Adrenal gland (tissue), 12 donors: ENCODE measurements around the gene TAF3. TPM values are rescaled to one million over a fixed set of nuclear protein-coding genes. Genes with fewer than 3 reads are reported as not detected.

Experiments used
- DNase-seq, 7 donors: peaks; one replicate each; pipeline ENCODE4 v3.0.0-alpha.2; 2019 to 2020
- H3K27ac ChIP-seq, 5 donors: fragments of 200-600 bp; sonication (generic) in 4 of 5; 1 replicate in 3 of 5; 2 replicates in 2 of 5; pipeline versions ENCODE4 v1.5.1 to v1.8.0; 2016 to 2020; ENCODE audit warnings: mild to moderate bottlenecking in 1 of 5
- H3K27me3 ChIP-seq: fragments of 200-600 bp; 2 replicates; pipeline ENCODE4 v1.8.0; 2021
- H3K36me3 ChIP-seq, 2 donors: fragments of 200-600 bp; replicated peaks in 1 of 2; 1 replicate in 1 of 2; 2 replicates in 1 of 2; pipeline versions ENCODE4 v1.5.1 to v1.8.0; 2018 to 2022
- H3K4me1 ChIP-seq, 2 donors: fragments of 200-600 bp; replicated peaks in 1 of 2; 1 replicate in 1 of 2; 2 replicates in 1 of 2; pipeline versions ENCODE4 v1.5.1 to v1.8.0; 2018 to 2021
- H3K4me3 ChIP-seq, 4 donors: fragments of 200-600 bp; sonication (generic) in 3 of 4; one replicate each; pipeline ENCODE4 v1.5.1; 2016 to 2018
- H3K9me3 ChIP-seq, 3 donors: fragments of 200-600 bp; sonication (generic) in 1 of 3; replicated peaks in 1 of 3; 1 replicate in 2 of 3; 2 replicates in 1 of 3; pipeline versions ENCODE4 v1.5.1 to v1.8.0; 2016 to 2021
- POLR2A ChIP-seq, 2 donors: fragments of 450-650 bp; IDR thresholded peaks; one replicate each; pipeline ENCODE4 v1.6.1; 2017; ENCODE audit warnings: antibody characterized with exemption in 2 of 2, mild to moderate bottlenecking in 2 of 2, moderate library complexity in 1 of 2
- WGBS, 4 donors: extraction: QIAGEN DNeasy Blood & Tissue Kit in 2 of 4; methylation state at CpG; one replicate each; pipeline versions ENCODE4 v1.1.5 to v1.1.7; 2013 to 2017; 5-methylcytosine and 5-hydroxymethylcytosine counted together
- intact Hi-C, 2 donors: fragments of 100-400 bp; cut with DNase I; formaldehyde crosslinking; loops; one replicate each; pipeline versions ENCODE4 v1.14.1 to v1.15.0; 2022 to 2023
- polyA plus RNA-seq, 3 donors: library from polyadenylated mRNA; stranded (reverse); fragments of 200-250 nt in 2 of 3; fragments of 350-450 nt in 1 of 3; fragmentation: Illumina TruSeq in 1 of 3; extraction: RNeasy Lipid Tissue Mini Kit (QIAGEN cat#74804) in 1 of 3; gene quantifications; one replicate each; pipeline ENCODE4 v1.2.3, GENCODE V29; 2013 to 2014
- total RNA-seq, 9 donors: library from RNA; depleted of rRNA in 4 of 9; stranded (reverse); fragments of >200 nt in 4 of 9; fragments of 120-200 nt in 1 of 9; fragmentation: NEBNext Ultra II Directional in 1 of 9; extraction: Animal tissue kit (Norgen Biotek cat#: 25700) in 1 of 9; gene quantifications; one replicate each; pipeline versions ENCODE4 v1.1.0 to v1.2.4, GENCODE V29; 2013 to 2023
- TF ChIP-seq, protein P1 (sequence below), 6 experiments: fragments of 450-650 bp in 4 of 6; fragments of 200-600 bp in 2 of 6; sonication (generic) in 1 of 6; IDR thresholded peaks; 1 replicate in 5 of 6; 2 replicates in 1 of 6; pipeline versions ENCODE4 v1.5.1 to v1.8.0; 2016 to 2021; ENCODE audit warnings: antibody characterized with exemption in 6 of 6, mild to moderate bottlenecking in 2 of 6, moderate library complexity in 1 of 6
- donor health status: healthy with polysubstance abuse.
- donor health status: Bipolar disorder and iron deficiency.
- donor health status: DM: yes; HTN: yes; CAD: no.
- donor health status: DM: no; HTN: no; CAD: no.
- donor health status: DM: no; HTN: no; CAD: no.
- donor health status: DM: yes; HTN: yes; CAD: no.

TAF3 gene
- total and polyA plus RNA-seq, 12 donors, result 3.5 to 16.6 (median 7.6) TPM

DNA sequence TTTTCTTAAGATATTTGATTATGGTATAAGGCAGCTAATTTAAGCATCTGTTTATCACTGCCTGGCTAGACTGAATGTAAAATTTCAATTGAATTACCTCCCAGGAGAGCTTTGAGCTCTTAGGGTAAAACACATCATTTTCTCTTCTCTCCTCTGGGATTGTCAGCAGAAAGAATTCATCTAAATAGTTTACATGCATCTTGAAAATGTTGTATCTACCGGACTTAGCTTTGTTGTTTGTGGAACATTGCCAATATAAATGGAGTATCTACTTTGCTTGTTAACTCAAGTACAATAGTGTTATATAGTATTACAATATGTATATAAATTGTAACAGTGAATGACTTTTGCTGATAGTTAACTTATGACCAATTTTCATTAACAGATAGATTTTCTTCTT, 73.3 kb downstream of the TAF3 start:
- H3K4me3 ChIP-seq, result no peak overlapping the region
- no peak for TF ChIP-seq POLR2A (IDR thresholded peaks at IDR 0.05)
- TF ChIP-seq, protein P1, sequence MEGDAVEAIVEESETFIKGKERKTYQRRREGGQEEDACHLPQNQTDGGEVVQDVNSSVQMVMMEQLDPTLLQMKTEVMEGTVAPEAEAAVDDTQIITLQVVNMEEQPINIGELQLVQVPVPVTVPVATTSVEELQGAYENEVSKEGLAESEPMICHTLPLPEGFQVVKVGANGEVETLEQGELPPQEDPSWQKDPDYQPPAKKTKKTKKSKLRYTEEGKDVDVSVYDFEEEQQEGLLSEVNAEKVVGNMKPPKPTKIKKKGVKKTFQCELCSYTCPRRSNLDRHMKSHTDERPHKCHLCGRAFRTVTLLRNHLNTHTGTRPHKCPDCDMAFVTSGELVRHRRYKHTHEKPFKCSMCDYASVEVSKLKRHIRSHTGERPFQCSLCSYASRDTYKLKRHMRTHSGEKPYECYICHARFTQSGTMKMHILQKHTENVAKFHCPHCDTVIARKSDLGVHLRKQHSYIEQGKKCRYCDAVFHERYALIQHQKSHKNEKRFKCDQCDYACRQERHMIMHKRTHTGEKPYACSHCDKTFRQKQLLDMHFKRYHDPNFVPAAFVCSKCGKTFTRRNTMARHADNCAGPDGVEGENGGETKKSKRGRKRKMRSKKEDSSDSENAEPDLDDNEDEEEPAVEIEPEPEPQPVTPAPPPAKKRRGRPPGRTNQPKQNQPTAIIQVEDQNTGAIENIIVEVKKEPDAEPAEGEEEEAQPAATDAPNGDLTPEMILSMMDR (IDR thresholded peaks at IDR 0.05), result no peak
- intact Hi-C loops, result no loop called here
- H3K4me1 ChIP-seq, result peaks cover 3 to 12% of the 10 kb centered on the region in 2 donors
- WGBS, 4 donors, result 46 to 57% (median 50%) methylated on average over 1 of the region's 1 CpG
- no peak for DNase-seq
- H3K9me3 ChIP-seq, result no peaks in the 10 kb centered on the region
- no peaks in the 10 kb centered on the region for H3K27me3 ChIP-seq
- no peak overlapping the region for H3K27ac ChIP-seq
- no peaks in the 10 kb centered on the region for H3K36me3 ChIP-seq

DNA sequence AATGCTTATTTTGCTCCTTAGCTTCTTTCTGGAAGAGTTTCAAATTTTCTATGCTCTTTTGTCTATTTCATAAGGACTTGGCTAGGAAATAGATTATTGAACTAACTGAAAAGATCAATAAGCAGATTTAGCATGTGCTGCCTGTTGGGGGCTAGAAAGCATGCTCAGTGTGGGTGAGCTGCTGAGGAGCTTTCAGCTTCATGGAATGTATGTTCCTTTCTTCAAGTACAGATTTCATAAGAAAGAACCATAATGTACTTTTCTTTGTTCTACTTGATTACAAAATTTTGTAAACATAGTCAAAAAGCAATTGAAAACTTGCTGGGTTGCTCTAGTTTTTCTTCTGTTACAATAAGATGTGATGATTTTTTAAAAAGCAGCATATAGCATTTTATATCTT, 73.8 kb downstream of the TAF3 start:
- TF ChIP-seq POLR2A (IDR thresholded peaks at IDR 0.05), result no peak
- TF ChIP-seq, protein P1 (IDR thresholded peaks at IDR 0.05), result no peak
- H3K27ac ChIP-seq, result no peak overlapping the region
- H3K4me1 ChIP-seq, result peaks cover 3 to 9% of the 10 kb centered on the region in 2 donors
- no peaks in the 10 kb centered on the region for H3K36me3 ChIP-seq
- intact Hi-C loops, result no loop called here
- no peak for DNase-seq
- H3K27me3 ChIP-seq, result no peaks in the 10 kb centered on the region
- no peak overlapping the region for H3K4me3 ChIP-seq
- no peaks in the 10 kb centered on the region for H3K9me3 ChIP-seq

DNA sequence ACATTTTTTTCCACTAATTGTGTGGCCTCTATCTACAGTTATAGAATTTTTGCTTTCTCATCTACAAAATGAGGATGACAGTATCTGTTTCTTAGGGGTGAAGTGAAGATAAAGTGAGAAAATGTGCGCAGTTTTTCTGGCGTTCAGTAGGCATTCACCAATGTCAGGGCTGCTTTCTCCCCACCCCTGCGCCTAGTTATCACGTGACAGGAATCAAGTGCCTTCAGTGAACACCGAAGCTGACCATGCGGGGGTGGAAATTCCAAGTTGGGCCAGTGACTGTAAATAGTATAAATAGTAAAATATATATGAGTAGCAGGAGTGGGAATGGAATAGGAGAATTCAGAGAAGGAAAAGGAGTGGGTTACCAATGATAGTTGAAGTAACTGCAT, 77.4 kb downstream of the TAF3 start:
- Histone ChIP-seq H3K36me3 (no peaks in the 10 kb centered on the region), H3K4me1 (no peaks in the 10 kb centered on the region), H3K9me3 (no peaks in the 10 kb centered on the region), H3K27me3 (no peaks in the 10 kb centered on the region), H3K4me3 (no peak overlapping the region), H3K27ac (no peak overlapping the region)
- 92 to 99% (median 96%) methylated on average over 6 of the region's 6 CpGs for WGBS, 4 donors
- intact Hi-C loops, result no loop called here
- no peak for DNase-seq
- TF ChIP-seq, protein P1 (IDR thresholded peaks at IDR 0.05), result no peak
- no peak for TF ChIP-seq POLR2A (IDR thresholded peaks at IDR 0.05)

DNA sequence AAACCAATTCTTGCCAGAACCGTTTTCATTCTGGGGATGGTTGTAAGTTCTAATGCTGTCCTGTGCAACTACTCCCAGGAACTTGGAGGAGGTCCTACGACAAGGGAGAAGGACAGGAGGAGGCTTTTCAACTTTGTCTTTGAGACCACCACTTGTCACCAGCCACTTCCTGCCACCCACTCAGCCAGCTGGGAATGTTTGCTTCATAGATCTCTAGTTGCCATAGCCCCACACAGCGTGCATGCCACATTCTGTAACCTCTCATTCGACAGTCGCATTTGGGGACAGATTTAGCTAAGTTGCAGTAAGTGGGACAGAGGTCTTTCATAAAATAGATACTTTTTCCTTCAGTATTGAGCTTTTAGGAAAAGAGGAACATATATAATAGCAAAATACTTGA, 78.0 kb downstream of the TAF3 start:
- intact Hi-C loops, result no loop called here
- 93 to 94% (median 94%) methylated on average over 5 of the region's 5 CpGs for WGBS, 4 donors
- TF ChIP-seq, protein P1 (IDR thresholded peaks at IDR 0.05), result no peak
- no peak for TF ChIP-seq POLR2A (IDR thresholded peaks at IDR 0.05)

More for the DNA sequence above, 78.0 kb downstream of the TAF3 start:
- Histone ChIP-seq H3K4me3 (no peak overlapping the region), H3K27ac (no peak overlapping the region), H3K36me3 (no peaks in the 10 kb centered on the region), H3K27me3 (no peaks in the 10 kb centered on the region), H3K9me3 (no peaks in the 10 kb centered on the region), H3K4me1 (no peaks in the 10 kb centered on the region)
- no peak for DNase-seq
